ENCODE measurements around the gene TNFRSF19. TPM values are rescaled to one million over a fixed set of nuclear protein-coding genes. Genes with fewer than 3 reads are reported as not detected.
A peak's percentile ranks its signal among the peaks of the same experiment; 100 is the strongest.

The TNFRSF19 gene
- total and polyA plus RNA-seq, 11 donors, result 9.1 to 35.7 (median 25.6) TPM

DNA sequence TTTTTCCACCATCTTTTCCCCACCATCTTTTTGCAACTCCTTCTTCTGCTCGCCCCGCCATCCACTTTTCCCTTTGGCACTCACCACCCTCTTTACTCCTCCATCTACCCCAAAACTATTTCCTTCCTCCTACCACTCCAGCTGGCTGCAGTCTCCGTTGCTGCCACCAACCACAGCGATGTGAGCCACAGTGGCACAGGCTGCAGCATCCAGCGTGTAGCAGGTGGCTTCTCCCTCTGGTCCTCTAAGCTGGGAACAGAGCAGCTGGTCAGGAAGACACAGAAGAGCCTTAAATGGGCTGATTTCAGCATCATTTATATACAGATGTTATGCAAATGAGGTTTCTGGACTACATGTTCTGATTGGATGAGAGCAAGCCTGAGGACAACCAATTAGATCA is 144.5 kb downstream of the TNFRSF19 start:
- H3K36me3 ChIP-seq, result no peaks in the 10 kb centered on the region
- H3K4me3 ChIP-seq, result no peak overlapping the region
- no peaks in the 10 kb centered on the region for H3K27me3 ChIP-seq
- peaks cover 0 to 12% (median 0%) of the 10 kb centered on the region in 12 donors for H3K9me3 ChIP-seq
- ATAC-seq, result no peak
- H3K27ac ChIP-seq, result no peak overlapping the region
- TF ChIP-seq, protein P1, sequence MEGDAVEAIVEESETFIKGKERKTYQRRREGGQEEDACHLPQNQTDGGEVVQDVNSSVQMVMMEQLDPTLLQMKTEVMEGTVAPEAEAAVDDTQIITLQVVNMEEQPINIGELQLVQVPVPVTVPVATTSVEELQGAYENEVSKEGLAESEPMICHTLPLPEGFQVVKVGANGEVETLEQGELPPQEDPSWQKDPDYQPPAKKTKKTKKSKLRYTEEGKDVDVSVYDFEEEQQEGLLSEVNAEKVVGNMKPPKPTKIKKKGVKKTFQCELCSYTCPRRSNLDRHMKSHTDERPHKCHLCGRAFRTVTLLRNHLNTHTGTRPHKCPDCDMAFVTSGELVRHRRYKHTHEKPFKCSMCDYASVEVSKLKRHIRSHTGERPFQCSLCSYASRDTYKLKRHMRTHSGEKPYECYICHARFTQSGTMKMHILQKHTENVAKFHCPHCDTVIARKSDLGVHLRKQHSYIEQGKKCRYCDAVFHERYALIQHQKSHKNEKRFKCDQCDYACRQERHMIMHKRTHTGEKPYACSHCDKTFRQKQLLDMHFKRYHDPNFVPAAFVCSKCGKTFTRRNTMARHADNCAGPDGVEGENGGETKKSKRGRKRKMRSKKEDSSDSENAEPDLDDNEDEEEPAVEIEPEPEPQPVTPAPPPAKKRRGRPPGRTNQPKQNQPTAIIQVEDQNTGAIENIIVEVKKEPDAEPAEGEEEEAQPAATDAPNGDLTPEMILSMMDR (IDR thresholded peaks at IDR 0.05), result no peak
- TF ChIP-seq POLR2A (IDR thresholded peaks at IDR 0.05), result no peak
- 70 to 82% (median 77%) methylated on average over 5 of the region's 5 CpGs for WGBS, 4 donors
- DNase-seq, result no peak
- peaks cover 0 to 3% (median under 1%) of the 10 kb centered on the region in 12 donors for H3K4me1 ChIP-seq
- intact Hi-C loops (cut with DNase I), result loop anchor here in 4 of 10 donors (5.0 to 10.0 kb wide), 4 partner anchors 150 to 250 kb away; no protein-coding TSS in a partner anchor

DNA sequence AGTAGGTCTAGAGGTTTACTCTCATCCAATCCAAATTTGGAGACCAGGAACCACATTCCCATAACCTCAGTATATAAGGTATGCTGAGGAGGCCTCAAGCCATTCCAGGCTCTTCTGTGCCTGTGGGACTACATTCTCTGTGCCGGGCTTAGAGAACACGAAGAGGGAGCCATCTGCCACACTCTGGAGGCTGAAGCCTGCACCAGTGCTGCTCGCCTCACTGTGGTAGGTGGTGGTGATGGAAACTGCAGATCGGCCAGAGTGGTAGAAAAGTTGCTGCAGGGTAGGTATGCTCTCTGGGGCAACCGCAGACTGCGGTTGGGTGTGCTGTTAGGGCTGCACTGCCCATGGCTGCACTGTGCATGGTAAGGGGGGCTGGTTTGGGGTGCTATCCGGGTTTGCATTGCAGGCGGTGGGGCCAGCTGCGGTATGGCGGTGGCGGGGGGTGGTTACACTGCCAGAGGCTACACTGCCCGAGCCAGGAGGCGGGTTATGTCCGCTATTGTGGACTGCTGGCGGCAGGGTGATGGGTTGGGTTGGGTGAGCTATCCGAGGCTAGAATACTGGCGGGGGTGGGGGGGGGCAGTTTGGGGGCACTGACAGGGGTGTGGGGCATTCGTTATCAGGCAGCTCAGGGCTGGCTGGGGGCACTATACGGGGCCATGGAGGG is 145.0 kb downstream of the TNFRSF19 start:
- Histone ChIP-seq H3K27ac (no peak overlapping the region), H3K9me3 (peaks cover 0 to 12% (median 0%) of the 10 kb centered on the region in 12 donors), H3K27me3 (no peaks in the 10 kb centered on the region), H3K4me3 (no peak overlapping the region), H3K36me3 (no peaks in the 10 kb centered on the region), H3K4me1 (peaks cover 0 to 3% (median 0%) of the 10 kb centered on the region in 12 donors)
- TF ChIP-seq, protein P1 (IDR thresholded peaks at IDR 0.05), result no peak
- TF ChIP-seq POLR2A (IDR thresholded peaks at IDR 0.05), result no peak
- ATAC-seq (peak in 1 of 4 donors; percentile 28), DNase-seq (no peak)
- intact Hi-C loops (cut with DNase I), result loop anchor here in 4 of 10 donors (5.0 to 10.0 kb wide), 4 partner anchors 150 to 250 kb away; no protein-coding TSS in a partner anchor
- 85 to 94% (median 88%) methylated on average over 10 to 19 of the region's 19 CpGs for WGBS, 4 donors

DNA sequence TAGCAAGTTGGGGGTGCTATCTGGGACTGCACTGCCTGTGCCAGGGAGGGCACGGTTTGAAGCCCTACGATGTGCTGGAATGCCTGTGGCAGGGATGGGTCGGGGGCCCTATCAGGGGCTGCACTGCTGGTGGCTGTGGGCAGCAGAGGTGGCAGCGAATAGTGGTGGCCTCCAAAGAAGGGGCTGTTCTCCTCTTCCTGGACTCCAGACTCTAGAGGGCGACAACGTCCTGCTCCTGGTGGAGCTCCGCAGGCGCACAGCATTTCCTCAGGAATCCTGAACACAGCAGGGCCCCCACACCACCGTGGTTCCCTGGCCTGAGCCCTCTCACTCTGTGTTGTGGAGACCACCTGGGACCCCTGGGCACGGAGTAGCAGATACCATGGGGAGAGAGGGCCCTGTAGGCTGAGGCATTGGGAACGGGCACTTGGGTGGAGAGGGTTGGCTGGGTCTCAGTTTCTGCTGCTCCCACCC is 145.6 kb downstream of the TNFRSF19 start:
- H3K27ac ChIP-seq, result no peak overlapping the region
- intact Hi-C loops (cut with DNase I), result loop anchor here in 4 of 10 donors (5.0 to 10.0 kb wide), 4 partner anchors 149 to 251 kb away; no protein-coding TSS in a partner anchor

DNA sequence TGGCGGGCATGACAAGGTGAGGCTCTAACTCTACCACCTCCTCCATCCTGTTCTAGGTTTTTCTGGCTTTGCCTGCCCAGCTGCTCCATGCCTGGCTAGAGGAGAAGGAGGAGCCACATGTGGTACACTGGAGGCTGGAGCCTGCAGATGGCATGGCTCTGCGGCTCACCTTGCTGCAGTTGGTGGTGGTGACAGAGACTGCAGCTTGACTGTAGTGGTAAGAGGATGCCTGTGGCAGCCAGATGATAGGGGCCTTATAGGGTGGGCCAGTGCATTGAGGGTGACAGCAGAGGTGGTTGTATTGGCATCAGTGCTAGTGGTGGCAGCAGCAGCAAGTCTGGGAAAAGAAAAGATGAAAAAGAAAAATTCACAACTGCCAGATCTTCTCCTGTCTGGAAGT is 146.2 kb downstream of the TNFRSF19 start:
- Histone ChIP-seq H3K4me3 (no peak overlapping the region), H3K4me1 (peaks cover 0 to 3% (median 0%) of the 10 kb centered on the region in 12 donors), H3K36me3 (no peaks in the 10 kb centered on the region), H3K27ac (no peak overlapping the region), H3K9me3 (peaks cover 0 to 12% (median 0%) of the 10 kb centered on the region in 12 donors), H3K27me3 (no peaks in the 10 kb centered on the region)
- DNase-seq, result no peak
- 97 to 100% (median 99%) methylated on average over 2 of the region's 2 CpGs for WGBS, 4 donors
- no peak for TF ChIP-seq POLR2A (IDR thresholded peaks at IDR 0.05)
- ATAC-seq, result no peak
- intact Hi-C loops (cut with DNase I), result loop anchor here in 4 of 10 donors (5.0 to 10.0 kb wide), 4 partner anchors 148 to 252 kb away; no protein-coding TSS in a partner anchor

More for the DNA sequence above, 145.6 kb downstream of the TNFRSF19 start:
- WGBS, 4 donors, result 50 to 93% (median 86%) methylated on average over 2 to 11 of the region's 11 CpGs
- Histone ChIP-seq H3K4me1 (peaks cover 0 to 3% (median 0%) of the 10 kb centered on the region in 12 donors), H3K27me3 (no peaks in the 10 kb centered on the region), H3K36me3 (no peaks in the 10 kb centered on the region), H3K9me3 (peaks cover 0 to 12% (median 0%) of the 10 kb centered on the region in 12 donors), H3K4me3 (no peak overlapping the region)
- ATAC-seq (peak; percentile 24 to 65 (median 40)), DNase-seq (no peak)
- TF ChIP-seq, protein P1 (IDR thresholded peaks at IDR 0.05), result peak in 6 of 12 donors; percentile 13 to 26 (median 22)
- TF ChIP-seq POLR2A (IDR thresholded peaks at IDR 0.05), result no peak

Measured in heart left ventricle (tissue), 16 donors.